Neural cell (in vitro differentiated cells): Measurements from ENCODE around the gene BCAS1.

ENCODE experiments used
- EP300 ChIP-seq: fragments of 450-650 bp; conservative IDR thresholded peaks from 2 replicates; pipeline ENCODE4 v1.6.1; 2014; ENCODE audit warnings: antibody characterized with exemption, mild to moderate bottlenecking, moderate library complexity; ENCODE audit not compliant: poor library complexity, severe bottlenecking
- EZH2 ChIP-seq: fragments of 200-600, 300-800 bp; shearing (Covaris generic), sonication (generic); IDR thresholded peaks from 2 replicates; pipeline ENCODE4 v1.6.1; 2014; ENCODE audit warnings: antibody characterized with exemption, low read length, borderline replicate concordance, mild to moderate bottlenecking; ENCODE audit not compliant: insufficient read depth, poor library complexity, severe bottlenecking
- POLR2AphosphoS5 ChIP-seq: IDR thresholded peaks from 2 replicates; pipeline ENCODE4 v1.6.1; 2012
- RAD21 ChIP-seq: fragments of 450-650 bp; conservative IDR thresholded peaks from 2 replicates; pipeline ENCODE4 v1.6.1; 2014; ENCODE audit warnings: antibody characterized with exemption, mild to moderate bottlenecking, moderate library complexity
- SMC3 ChIP-seq: fragments of 450-650 bp; conservative IDR thresholded peaks from 2 replicates; pipeline ENCODE4 v1.6.1; 2014; ENCODE audit warnings: antibody characterized with exemption, mild to moderate bottlenecking, moderate library complexity; ENCODE audit not compliant: poor library complexity
- TAF1 ChIP-seq: IDR thresholded peaks from 2 replicates; pipeline ENCODE4 v1.6.1; 2012; ENCODE audit warnings: low read depth
- TF ChIP-seq, protein P1 (sequence below): fragments of 450-650 bp; IDR thresholded peaks from 2 replicates; pipeline ENCODE4 v1.5.1; 2014; ENCODE audit warnings: antibody characterized with exemption, mild to moderate bottlenecking, moderate library complexity; ENCODE audit not compliant: poor library complexity, severe bottlenecking
- TF ChIP-seq, protein P2 (sequence below): IDR thresholded peaks from 2 replicates; pipeline ENCODE4 v1.6.1; 2012; ENCODE audit warnings: borderline replicate concordance

DNA sequence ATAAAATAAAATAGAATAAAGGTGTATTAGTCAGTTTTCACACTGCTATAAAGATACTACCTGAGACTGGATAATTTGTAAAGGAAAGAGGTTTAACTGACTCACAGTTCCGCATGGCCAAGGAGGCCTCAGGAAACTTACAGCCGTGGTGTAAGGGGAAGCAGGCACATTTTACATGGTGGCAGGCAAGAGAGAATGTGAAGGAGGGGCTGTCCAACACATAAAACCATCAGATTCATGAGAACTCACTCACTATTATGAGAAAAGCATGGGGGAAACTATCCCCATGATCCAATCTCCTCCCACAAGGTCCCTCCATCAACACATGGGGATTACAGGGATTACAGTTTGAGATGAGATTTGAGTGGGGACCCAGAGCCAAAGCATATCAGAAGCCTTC is 41.1 kb upstream of the BCAS1 start:
- no peak for TF ChIP-seq TAF1
- TF ChIP-seq, protein P1, sequence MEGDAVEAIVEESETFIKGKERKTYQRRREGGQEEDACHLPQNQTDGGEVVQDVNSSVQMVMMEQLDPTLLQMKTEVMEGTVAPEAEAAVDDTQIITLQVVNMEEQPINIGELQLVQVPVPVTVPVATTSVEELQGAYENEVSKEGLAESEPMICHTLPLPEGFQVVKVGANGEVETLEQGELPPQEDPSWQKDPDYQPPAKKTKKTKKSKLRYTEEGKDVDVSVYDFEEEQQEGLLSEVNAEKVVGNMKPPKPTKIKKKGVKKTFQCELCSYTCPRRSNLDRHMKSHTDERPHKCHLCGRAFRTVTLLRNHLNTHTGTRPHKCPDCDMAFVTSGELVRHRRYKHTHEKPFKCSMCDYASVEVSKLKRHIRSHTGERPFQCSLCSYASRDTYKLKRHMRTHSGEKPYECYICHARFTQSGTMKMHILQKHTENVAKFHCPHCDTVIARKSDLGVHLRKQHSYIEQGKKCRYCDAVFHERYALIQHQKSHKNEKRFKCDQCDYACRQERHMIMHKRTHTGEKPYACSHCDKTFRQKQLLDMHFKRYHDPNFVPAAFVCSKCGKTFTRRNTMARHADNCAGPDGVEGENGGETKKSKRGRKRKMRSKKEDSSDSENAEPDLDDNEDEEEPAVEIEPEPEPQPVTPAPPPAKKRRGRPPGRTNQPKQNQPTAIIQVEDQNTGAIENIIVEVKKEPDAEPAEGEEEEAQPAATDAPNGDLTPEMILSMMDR, result no peak
- TF ChIP-seq, protein P2, sequence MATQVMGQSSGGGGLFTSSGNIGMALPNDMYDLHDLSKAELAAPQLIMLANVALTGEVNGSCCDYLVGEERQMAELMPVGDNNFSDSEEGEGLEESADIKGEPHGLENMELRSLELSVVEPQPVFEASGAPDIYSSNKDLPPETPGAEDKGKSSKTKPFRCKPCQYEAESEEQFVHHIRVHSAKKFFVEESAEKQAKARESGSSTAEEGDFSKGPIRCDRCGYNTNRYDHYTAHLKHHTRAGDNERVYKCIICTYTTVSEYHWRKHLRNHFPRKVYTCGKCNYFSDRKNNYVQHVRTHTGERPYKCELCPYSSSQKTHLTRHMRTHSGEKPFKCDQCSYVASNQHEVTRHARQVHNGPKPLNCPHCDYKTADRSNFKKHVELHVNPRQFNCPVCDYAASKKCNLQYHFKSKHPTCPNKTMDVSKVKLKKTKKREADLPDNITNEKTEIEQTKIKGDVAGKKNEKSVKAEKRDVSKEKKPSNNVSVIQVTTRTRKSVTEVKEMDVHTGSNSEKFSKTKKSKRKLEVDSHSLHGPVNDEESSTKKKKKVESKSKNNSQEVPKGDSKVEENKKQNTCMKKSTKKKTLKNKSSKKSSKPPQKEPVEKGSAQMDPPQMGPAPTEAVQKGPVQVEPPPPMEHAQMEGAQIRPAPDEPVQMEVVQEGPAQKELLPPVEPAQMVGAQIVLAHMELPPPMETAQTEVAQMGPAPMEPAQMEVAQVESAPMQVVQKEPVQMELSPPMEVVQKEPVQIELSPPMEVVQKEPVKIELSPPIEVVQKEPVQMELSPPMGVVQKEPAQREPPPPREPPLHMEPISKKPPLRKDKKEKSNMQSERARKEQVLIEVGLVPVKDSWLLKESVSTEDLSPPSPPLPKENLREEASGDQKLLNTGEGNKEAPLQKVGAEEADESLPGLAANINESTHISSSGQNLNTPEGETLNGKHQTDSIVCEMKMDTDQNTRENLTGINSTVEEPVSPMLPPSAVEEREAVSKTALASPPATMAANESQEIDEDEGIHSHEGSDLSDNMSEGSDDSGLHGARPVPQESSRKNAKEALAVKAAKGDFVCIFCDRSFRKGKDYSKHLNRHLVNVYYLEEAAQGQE, result no peak
- no peak for TF ChIP-seq SMC3
- TF ChIP-seq EP300, result no peak
- TF ChIP-seq RAD21, result no peak
- TF ChIP-seq EZH2, result no peak
- TF ChIP-seq POLR2AphosphoS5, result no peak
